Thyroid gland (tissue), 4 donors: ENCODE data around the gene CCDC97. TPM values are rescaled to one million over a fixed set of nuclear protein-coding genes. Genes with fewer than 3 reads are reported as not detected.
A peak's percentile ranks its signal among the peaks of the same experiment; 100 is the strongest.

Experiments
- DNase-seq, 2 donors: peaks; one replicate each; pipeline ENCODE4 v3.0.0-alpha.2; 2019
- H3K27ac ChIP-seq, 3 donors: fragments of 200-600 bp; sonication (generic); 1 replicate in 2 of 3; 2 replicates in 1 of 3; pipeline ENCODE4 v1.5.1; 2016 to 2019; ENCODE audit warnings: mild to moderate bottlenecking in 1 of 3, moderate library complexity in 1 of 3
- H3K27me3 ChIP-seq: fragments of 200-600 bp; sonication (generic); one replicate; pipeline ENCODE4 v1.5.1; 2019
- H3K36me3 ChIP-seq, 2 donors: fragments of 200-600 bp; sonication (generic); one replicate each; pipeline ENCODE4 v1.5.1; 2016 to 2019
- H3K4me1 ChIP-seq, 2 donors: fragments of 200-600 bp; sonication (generic); one replicate each; pipeline ENCODE4 v1.5.1; 2017 to 2019
- H3K4me3 ChIP-seq, 3 donors: fragments of 200-600 bp; sonication (generic); replicated peaks in 1 of 3; 1 replicate in 2 of 3; 2 replicates in 1 of 3; pipeline ENCODE4 v1.5.1; 2016; ENCODE audit warnings: mild to moderate bottlenecking in 1 of 3
- H3K9me3 ChIP-seq: fragments of 200-600 bp; sonication (generic); one replicate; pipeline ENCODE4 v1.5.1; 2017
- CTCF ChIP-seq, 6 experiments: fragments of 200-600 bp in 3 of 6; fragments of 450-650 bp in 3 of 6; sonication (generic) in 3 of 6; IDR thresholded peaks; one replicate each; pipeline ENCODE4 v1.5.1; 2016 to 2019; ENCODE audit warnings: antibody characterized with exemption in 6 of 6, mild to moderate bottlenecking in 2 of 6, inconsistent platforms in 1 of 6, moderate library complexity in 1 of 6
- POLR2A ChIP-seq, 2 donors: fragments of 450-650 bp; IDR thresholded peaks; one replicate each; pipeline ENCODE4 v1.6.1; 2017; ENCODE audit warnings: antibody characterized with exemption in 2 of 2, mild to moderate bottlenecking in 2 of 2, moderate library complexity in 1 of 2
- WGBS, 2 donors: methylation state at CpG; one replicate each; pipeline ENCODE4 v1.1.5; 2017; 5-methylcytosine and 5-hydroxymethylcytosine counted together
- intact Hi-C: fragments of 100-400 bp; cut with DNase I; formaldehyde crosslinking; loops from one replicate; pipeline ENCODE4 v1.15.1; 2023
- total RNA-seq, 4 donors: library from RNA; depleted of rRNA; stranded (reverse); fragments of >200 nt; gene quantifications; one replicate each; pipeline ENCODE4 v1.2.3, GENCODE V29; 2016

The CCDC97 gene
- total RNA-seq, 4 donors from 2014 or later: 10.6 to 22.0 (median 19.3) TPM

- intact Hi-C loops: no loop called here
These were observed 10.8 kb upstream of the CCDC97 start for GRCh38 chr19:41299046-41299754.

DNA sequence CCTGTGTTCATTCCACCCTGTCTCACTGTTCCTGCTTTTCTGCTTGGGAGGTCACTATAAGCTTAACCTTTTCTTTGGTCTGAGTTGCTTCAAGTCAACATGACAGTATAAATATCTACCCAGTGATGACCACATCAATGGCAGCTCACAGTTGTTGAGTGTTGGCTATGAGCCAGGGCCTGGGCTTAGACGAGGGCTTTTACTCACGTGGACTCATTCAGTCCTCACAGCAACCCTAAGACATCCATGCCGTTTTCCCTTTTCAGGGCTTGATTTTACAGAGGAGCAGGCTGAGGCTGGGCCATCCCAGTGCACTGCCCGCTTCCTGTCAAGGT is 10.2 kb upstream of the CCDC97 start:
- H3K27ac ChIP-seq: peak overlapping the region; percentile 59 to 73 (median 63)
- intact Hi-C loops: no loop called here
- peaks cover 23 to 51% of the 10 kb centered on the region in 2 donors for H3K4me1 ChIP-seq
- no peaks in the 10 kb centered on the region for H3K27me3 ChIP-seq
- H3K36me3 ChIP-seq: peaks cover 47 to 65% of the 10 kb centered on the region in 2 donors
- no peaks in the 10 kb centered on the region for H3K9me3 ChIP-seq
- TF ChIP-seq CTCF (IDR thresholded peaks at IDR 0.05) (no peak), POLR2A (IDR thresholded peaks at IDR 0.05) (no peak)
- no peak overlapping the region for H3K4me3 ChIP-seq
- WGBS, 2 donors: 20 to 31% methylated on average over 4 of the region's 4 CpGs
- DNase-seq: peak; percentile 70 to 71

More at GRCh38 chr19:41299046-41299754, 10.8 kb upstream of the CCDC97 start:
- Histone ChIP-seq H3K27ac (peak overlapping the region; percentile 59 to 73 (median 63)), H3K9me3 (no peaks in the 10 kb centered on the region), H3K4me1 (peaks cover 23 to 51% of the 10 kb centered on the region in 2 donors), H3K4me3 (no peak overlapping the region), H3K36me3 (peaks cover 47 to 65% of the 10 kb centered on the region in 2 donors), H3K27me3 (no peaks in the 10 kb centered on the region)
- WGBS, 2 donors: 53 to 65% methylated on average over 10 of the region's 10 CpGs
- TF ChIP-seq CTCF (IDR thresholded peaks at IDR 0.05): no peak
- TF ChIP-seq POLR2A (IDR thresholded peaks at IDR 0.05): no peak
- peak; percentile 36 to 50 for DNase-seq

DNA sequence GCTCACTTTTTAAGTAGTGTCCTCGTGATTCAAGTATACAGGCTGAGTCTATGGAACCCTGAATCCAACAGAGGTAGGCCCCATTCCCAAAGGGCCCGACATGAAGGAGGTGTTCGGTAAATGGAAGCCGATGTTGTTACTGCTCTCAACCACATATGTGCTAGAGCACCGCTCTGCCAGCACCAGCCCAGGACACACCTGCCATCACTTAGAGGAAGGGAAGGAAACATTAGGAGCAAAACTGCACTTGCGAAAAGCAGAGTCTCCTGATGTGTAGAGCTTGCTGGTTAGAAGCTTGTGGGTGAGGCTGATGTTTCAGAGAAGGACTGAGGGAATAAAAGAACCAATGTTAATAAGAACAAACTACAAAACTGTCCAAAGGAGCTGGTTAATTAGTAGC is 9.4 kb upstream of the CCDC97 start:
- intact Hi-C loops: no loop called here
- TF ChIP-seq CTCF (IDR thresholded peaks at IDR 0.05): no peak
- TF ChIP-seq POLR2A (IDR thresholded peaks at IDR 0.05): no peak
- Histone ChIP-seq H3K27ac (peak overlapping the region in 2 of 3 donors; percentile 63 to 73), H3K4me1 (peaks cover 23 to 51% of the 10 kb centered on the region in 2 donors), H3K27me3 (no peaks in the 10 kb centered on the region), H3K36me3 (peaks cover 47 to 65% of the 10 kb centered on the region in 2 donors), H3K9me3 (no peaks in the 10 kb centered on the region), H3K4me3 (no peak overlapping the region)
- DNase-seq: no peak
- 83 to 95% methylated on average over 6 of the region's 6 CpGs for WGBS, 2 donors

GRCh38 chr19:41302624-41303351 is 7.2 kb upstream of the CCDC97 start:
- DNase-seq: peak in 1 of 2 donors; percentile 21
- no peaks in the 10 kb centered on the region for H3K9me3 ChIP-seq
- no peak overlapping the region for H3K4me3 ChIP-seq
- no peak for TF ChIP-seq CTCF (IDR thresholded peaks at IDR 0.05)
- TF ChIP-seq POLR2A (IDR thresholded peaks at IDR 0.05): no peak
- H3K36me3 ChIP-seq: peaks cover 53 to 56% of the 10 kb centered on the region in 2 donors
- no peak overlapping the region for H3K27ac ChIP-seq
- intact Hi-C loops: no loop called here
- 82 to 84% methylated on average over 18 to 21 of the region's 21 CpGs for WGBS, 2 donors
- H3K4me1 ChIP-seq: peaks cover 21 to 36% of the 10 kb centered on the region in 2 donors
- H3K27me3 ChIP-seq: no peaks in the 10 kb centered on the region

DNA sequence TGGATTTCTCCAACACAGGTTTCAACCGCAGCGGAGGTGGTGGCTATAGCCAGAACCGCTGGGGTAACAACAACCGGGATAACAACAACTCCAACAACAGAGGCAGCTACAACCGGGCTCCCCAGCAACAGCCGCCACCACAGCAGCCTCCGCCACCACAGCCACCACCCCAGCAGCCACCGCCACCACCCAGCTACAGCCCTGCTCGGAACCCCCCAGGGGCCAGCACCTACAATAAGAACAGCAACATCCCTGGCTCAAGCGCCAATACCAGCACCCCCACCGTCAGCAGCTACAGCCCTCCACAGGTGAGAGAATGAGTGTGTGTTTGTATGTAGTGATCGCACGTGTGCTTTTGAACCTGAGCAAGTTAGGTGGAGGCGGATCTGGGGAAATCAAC is 6.0 kb upstream of the CCDC97 start:
- peaks cover 53 to 56% of the 10 kb centered on the region in 2 donors for H3K36me3 ChIP-seq
- no peaks in the 10 kb centered on the region for H3K27me3 ChIP-seq
- 94 to 100% methylated on average over 1 to 13 of the region's 14 CpGs for WGBS, 2 donors
- DNase-seq: no peak
- no peak overlapping the region for H3K4me3 ChIP-seq
- H3K27ac ChIP-seq: no peak overlapping the region
- H3K4me1 ChIP-seq: peaks cover 19 to 36% of the 10 kb centered on the region in 2 donors
- TF ChIP-seq CTCF (IDR thresholded peaks at IDR 0.05): no peak
- TF ChIP-seq POLR2A (IDR thresholded peaks at IDR 0.05): no peak
- no peaks in the 10 kb centered on the region for H3K9me3 ChIP-seq
- intact Hi-C loops: no loop called here
